ENCODE results near the gene SIK3. TPM values are rescaled to one million over a fixed set of nuclear protein-coding genes. Genes with fewer than 3 reads are reported as not detected.
"Not testable (repeated sequence)": the region's sequence is repeated elsewhere in the genome, so short reads cannot be mapped to it uniquely, and the experiment has no call there.

Gene SIK3
- total RNA-seq, 2 donors from 2014 or later = 21.4 to 26.3 TPM

DNA sequence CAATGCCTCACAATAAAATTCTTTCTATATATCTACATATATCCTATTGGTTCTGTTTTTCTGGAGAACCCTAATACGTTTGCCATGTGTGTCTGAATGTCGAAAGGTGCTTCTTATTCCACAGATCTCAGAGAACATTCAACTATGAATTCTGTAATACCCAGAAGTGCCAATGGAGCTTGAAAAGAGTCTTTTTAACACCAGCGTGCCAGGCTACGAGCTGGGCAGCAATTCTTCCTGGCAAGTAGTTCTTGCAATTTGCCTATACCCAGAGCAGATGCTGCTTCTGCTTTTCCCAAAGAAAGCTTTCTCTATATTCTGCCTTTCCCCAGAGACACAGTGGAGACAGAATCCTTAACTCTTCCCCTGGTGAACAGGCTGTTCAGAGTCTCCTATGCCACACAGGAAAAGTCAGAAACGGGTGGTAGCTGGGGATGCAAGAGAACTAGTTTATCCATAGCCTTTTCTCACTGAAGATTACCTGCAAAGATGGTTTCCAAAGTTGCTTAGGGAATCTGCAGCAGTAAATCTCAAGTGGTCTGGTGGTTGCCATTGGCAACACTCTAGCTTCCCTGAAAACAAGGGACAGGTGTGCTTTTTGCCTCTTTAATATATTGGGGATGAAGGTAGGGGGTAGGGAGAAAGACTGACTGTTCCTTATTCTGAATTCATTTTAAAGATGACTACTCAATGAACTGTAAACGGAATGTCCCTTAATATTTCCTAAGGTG is 29.1 kb upstream of the SIK3 start:
- Mint-ChIP-seq H3K36me3 (ENCODE audit: insufficient read depth in 2 of 2) (no peaks in the 10 kb centered on the region), H3K4me3 (no peak overlapping the region), H3K27ac (no peak overlapping the region), H3K27me3 (ENCODE audit: low read depth) (peaks cover 4% of the 10 kb centered on the region), H3K9me3 (no peaks in the 10 kb centered on the region), H3K4me1 (ENCODE audit: low read depth) (no peaks in the 10 kb centered on the region)
- ATAC-seq (replicated peaks in 1 of 2) (no peak), DNase-seq (no peak)

DNA sequence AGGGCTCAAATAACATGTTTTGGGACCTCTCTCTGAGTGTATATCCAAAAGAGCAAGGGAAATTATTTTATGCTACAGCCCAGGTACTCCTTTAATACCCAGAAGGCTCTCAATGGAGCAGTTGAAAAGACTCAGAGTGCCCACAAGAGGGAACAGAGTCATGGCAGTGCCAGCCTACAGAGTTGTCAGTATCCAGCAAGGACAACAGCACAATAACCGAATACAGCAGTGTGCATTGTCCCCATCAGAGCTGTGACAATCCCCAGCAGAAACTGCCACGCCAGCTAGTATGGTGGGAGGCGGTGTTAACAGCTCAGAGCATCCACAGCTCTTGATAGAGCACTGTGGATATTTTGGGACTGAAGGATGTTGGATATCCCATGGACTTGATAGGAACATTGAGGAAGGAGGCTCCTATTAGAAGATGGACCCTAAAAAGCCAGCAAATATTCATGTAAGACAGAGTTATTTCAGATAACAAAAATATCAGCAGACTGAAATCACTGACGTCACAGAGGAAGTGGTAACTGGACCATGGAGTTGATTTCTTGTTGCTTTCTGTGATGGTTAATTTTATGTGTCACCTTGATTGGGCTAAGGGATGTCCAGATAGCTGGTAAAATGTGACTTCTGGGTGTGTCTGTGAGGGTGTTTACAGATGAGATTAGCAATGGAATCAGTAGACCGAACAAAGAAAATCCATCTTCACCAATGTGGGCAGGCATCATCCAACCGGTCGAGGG is 28.2 kb upstream of the SIK3 start:
- Mint-ChIP-seq H3K27ac (no peak overlapping the region), H3K4me1 (ENCODE audit: low read depth) (no peaks in the 10 kb centered on the region), H3K4me3 (no peak overlapping the region), H3K9me3 (no peaks in the 10 kb centered on the region), H3K27me3 (ENCODE audit: low read depth) (peaks cover 4% of the 10 kb centered on the region), H3K36me3 (ENCODE audit: insufficient read depth in 2 of 2) (no peaks in the 10 kb centered on the region)
- no peak for DNase-seq
- ATAC-seq (replicated peaks in 1 of 2) = no peak

- Mint-ChIP-seq H3K4me3 (no peak overlapping the region), H3K4me1 (ENCODE audit: low read depth) (no peaks in the 10 kb centered on the region), H3K27me3 (ENCODE audit: low read depth) (peaks cover 4% of the 10 kb centered on the region), H3K27ac (no peak overlapping the region), H3K9me3 (no peaks in the 10 kb centered on the region), H3K36me3 (ENCODE audit: insufficient read depth in 2 of 2) (no peaks in the 10 kb centered on the region)
- no peak for ATAC-seq (replicated peaks in 1 of 2)
- no peak for DNase-seq
Measured at GRCh38 chr11:117122556-117122955, 24.3 kb upstream of the SIK3 start.

GRCh38 chr11:117121176-117121575 is 22.9 kb upstream of the SIK3 start:
- H3K27ac Mint-ChIP-seq = no peak overlapping the region
- H3K27me3 Mint-ChIP-seq (ENCODE audit: low read depth) = peaks cover 4% of the 10 kb centered on the region
- H3K9me3 Mint-ChIP-seq = no peaks in the 10 kb centered on the region
- H3K4me3 Mint-ChIP-seq = no peak overlapping the region
- ATAC-seq (replicated peaks in 1 of 2) (no peak), DNase-seq (no peak)
- no peaks in the 10 kb centered on the region for H3K4me1 Mint-ChIP-seq (ENCODE audit: low read depth)
- H3K36me3 Mint-ChIP-seq (ENCODE audit: insufficient read depth in 2 of 2) = no peaks in the 10 kb centered on the region

- peaks cover 2% of the 10 kb centered on the region for H3K27me3 Mint-ChIP-seq (ENCODE audit: low read depth)
- H3K27ac Mint-ChIP-seq = no peak overlapping the region
- DNase-seq = no peak
- H3K4me1 Mint-ChIP-seq (ENCODE audit: low read depth) = no peaks in the 10 kb centered on the region
- no peak for ATAC-seq (replicated peaks in 1 of 2)
- no peaks in the 10 kb centered on the region for H3K36me3 Mint-ChIP-seq (ENCODE audit: insufficient read depth in 2 of 2)
- no peaks in the 10 kb centered on the region for H3K9me3 Mint-ChIP-seq
- H3K4me3 Mint-ChIP-seq = no peak overlapping the region
Measured at GRCh38 chr11:117117681-117118080, 19.5 kb upstream of the SIK3 start.

GRCh38 chr11:117112939-117113338 is 14.7 kb upstream of the SIK3 start:
- H3K27me3 Mint-ChIP-seq (ENCODE audit: low read depth); H3K4me1 Mint-ChIP-seq (ENCODE audit: low read depth); H3K27ac Mint-ChIP-seq: not testable (repeated sequence)

GRCh38 chr11:117112497-117112896 is 14.3 kb upstream of the SIK3 start:
- not testable (repeated sequence) for H3K4me1 Mint-ChIP-seq (ENCODE audit: low read depth); H3K27me3 Mint-ChIP-seq (ENCODE audit: low read depth); H3K4me3 Mint-ChIP-seq; DNase-seq; H3K9me3 Mint-ChIP-seq; H3K27ac Mint-ChIP-seq; H3K36me3 Mint-ChIP-seq (ENCODE audit: insufficient read depth in 2 of 2); ATAC-seq (replicated peaks in 1 of 2)

More at GRCh38 chr11:117112939-117113338, 14.7 kb upstream of the SIK3 start:
- H3K9me3 Mint-ChIP-seq; DNase-seq; H3K4me3 Mint-ChIP-seq; ATAC-seq (replicated peaks in 1 of 2); H3K36me3 Mint-ChIP-seq (ENCODE audit: insufficient read depth in 2 of 2): not testable (repeated sequence)

- Mint-ChIP-seq H3K27ac (no peak overlapping the region), H3K4me3 (no peak overlapping the region), H3K4me1 (ENCODE audit: low read depth) (no peaks in the 10 kb centered on the region), H3K36me3 (ENCODE audit: insufficient read depth in 2 of 2) (no peaks in the 10 kb centered on the region), H3K27me3 (ENCODE audit: low read depth) (no peaks in the 10 kb centered on the region), H3K9me3 (no peaks in the 10 kb centered on the region)
- DNase-seq = no peak
- no peak for ATAC-seq (replicated peaks in 1 of 2)
Measured at GRCh38 chr11:117110294-117110950, 12.2 kb upstream of the SIK3 start.

DNA sequence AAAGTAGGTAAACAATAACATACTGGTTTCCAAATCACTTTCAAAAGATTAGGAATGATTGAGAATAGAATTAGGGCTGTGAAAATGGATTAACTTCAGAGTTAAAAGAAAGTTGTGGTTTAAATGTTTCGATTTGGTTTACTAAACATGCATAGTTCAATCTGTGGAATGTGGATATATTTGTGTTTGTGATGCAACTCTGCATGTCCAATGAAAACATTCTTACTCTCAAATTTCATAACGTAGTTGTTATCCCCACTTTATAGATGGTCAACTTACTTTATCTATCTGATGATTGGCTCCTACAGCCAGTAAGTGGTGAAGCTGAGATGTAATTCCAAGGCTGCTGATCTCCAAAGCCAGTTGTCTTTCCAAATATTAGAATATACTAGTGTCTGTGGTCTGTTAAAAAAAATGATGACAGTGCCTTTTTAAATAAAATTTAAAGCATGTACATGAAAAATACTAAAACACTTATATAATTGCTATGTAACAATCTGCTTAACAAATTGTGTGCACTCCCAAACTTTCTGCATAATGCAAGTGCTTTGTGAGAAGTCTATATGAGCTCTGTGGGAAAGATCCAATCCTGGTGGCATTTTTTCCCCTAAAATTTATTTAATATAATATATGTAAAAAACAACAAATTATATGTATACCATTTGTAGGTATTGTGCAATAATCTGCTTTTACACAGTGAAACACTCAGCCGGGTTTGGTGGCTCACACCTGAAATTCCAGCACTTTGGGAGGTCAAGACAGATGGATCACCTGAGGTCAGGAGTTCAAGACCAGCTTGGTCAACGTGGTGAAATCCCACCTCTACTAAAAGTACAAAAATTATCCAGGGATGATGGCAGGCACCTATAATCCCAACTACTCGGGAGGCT is 9.7 kb upstream of the SIK3 start:
- H3K27ac Mint-ChIP-seq = no peak overlapping the region
- H3K9me3 Mint-ChIP-seq = no peaks in the 10 kb centered on the region
- H3K36me3 Mint-ChIP-seq (ENCODE audit: insufficient read depth in 2 of 2) = no peaks in the 10 kb centered on the region
- no peak for DNase-seq
- no peaks in the 10 kb centered on the region for H3K27me3 Mint-ChIP-seq (ENCODE audit: low read depth)
- no peaks in the 10 kb centered on the region for H3K4me1 Mint-ChIP-seq (ENCODE audit: low read depth)
- no peak for ATAC-seq (replicated peaks in 1 of 2)
- no peak overlapping the region for H3K4me3 Mint-ChIP-seq

DNA sequence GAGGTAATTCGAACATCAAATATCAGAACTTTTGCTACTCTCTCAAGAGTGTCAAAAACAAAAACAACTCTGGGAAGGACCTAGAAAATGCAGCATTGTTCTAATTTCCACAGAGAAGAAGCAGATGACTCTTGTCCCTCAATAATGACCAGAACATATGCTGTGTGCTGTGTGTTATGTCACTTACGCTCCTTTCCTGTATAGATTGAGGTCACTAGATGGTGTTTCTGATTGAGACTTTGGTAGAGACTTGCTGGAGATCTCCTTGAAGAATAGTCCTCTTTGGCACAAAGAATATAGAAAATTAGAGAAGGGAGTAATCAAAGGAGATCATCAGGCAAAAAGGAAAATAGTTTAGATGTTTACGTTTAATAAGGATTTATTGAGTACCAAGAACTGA is 2.3 kb upstream of the SIK3 start:
- Mint-ChIP-seq H3K4me3 (no peak overlapping the region), H3K27me3 (ENCODE audit: low read depth) (no peaks in the 10 kb centered on the region), H3K9me3 (no peaks in the 10 kb centered on the region), H3K27ac (no peak overlapping the region), H3K36me3 (ENCODE audit: insufficient read depth in 2 of 2) (peaks cover 2% of the 10 kb centered on the region in 2 donors), H3K4me1 (ENCODE audit: low read depth) (peaks cover 32% of the 10 kb centered on the region)
- ATAC-seq (replicated peaks in 1 of 2) (no peak), DNase-seq (no peak)

DNA sequence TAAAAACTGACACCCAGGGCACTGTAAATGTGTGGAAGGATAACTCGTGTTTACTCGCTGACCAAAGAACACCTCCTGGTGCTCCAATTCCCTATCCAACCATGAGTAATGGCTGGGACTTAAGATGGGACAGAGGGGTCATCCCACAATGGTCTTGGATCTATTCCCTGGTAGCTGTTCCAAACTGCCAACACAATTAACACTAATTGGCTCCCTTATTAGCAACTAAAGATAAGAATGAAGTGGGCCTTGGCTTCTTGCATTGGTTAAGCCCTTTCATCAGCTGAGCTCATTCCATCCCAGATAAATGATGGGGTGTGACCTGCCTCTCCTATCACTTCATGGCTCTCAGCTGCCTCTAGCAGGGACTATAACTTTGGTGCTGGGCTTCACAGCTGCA is 1.5 kb upstream of the SIK3 start:
- ATAC-seq (replicated peaks in 1 of 2) = no peak
- Mint-ChIP-seq H3K27ac (peak overlapping the region; percentile 99), H3K36me3 (ENCODE audit: insufficient read depth in 2 of 2) (peaks cover 2% of the 10 kb centered on the region in 2 donors), H3K27me3 (ENCODE audit: low read depth) (no peaks in the 10 kb centered on the region), H3K4me1 (ENCODE audit: low read depth) (peaks cover 40% of the 10 kb centered on the region), H3K9me3 (no peaks in the 10 kb centered on the region), H3K4me3 (peak overlapping the region in 1 of 2 donors; percentile 90)
- no peak for DNase-seq

GRCh38 chr11:117097389-117098268 is 599 bp downstream of the SIK3 start:
- ATAC-seq (replicated peaks in 1 of 2) (peak; percentile 16 to 28), DNase-seq (peak; percentile 44 to 58)
- Mint-ChIP-seq H3K27me3 (ENCODE audit: low read depth) (no peaks in the 10 kb centered on the region), H3K9me3 (no peaks in the 10 kb centered on the region), H3K4me1 (ENCODE audit: low read depth) (peaks cover 61% of the 10 kb centered on the region), H3K27ac (peak overlapping the region; percentile 87), H3K36me3 (ENCODE audit: insufficient read depth in 2 of 2) (peaks cover 2 to 5% of the 10 kb centered on the region in 2 donors), H3K4me3 (peak overlapping the region; percentile 90 to 95)
